Esophagus muscularis mucosa (tissue), 4 donors: Measurements from ENCODE around the gene MRLN.

Source experiments
- EP300 ChIP-seq: sonication (generic); formaldehyde crosslinking; IDR thresholded peaks from one replicate; pipeline ENCODE4 v1.6.1; 2017; ENCODE audit warnings: antibody characterized with exemption
- POLR2A ChIP-seq: fragments of 450-650 bp; IDR thresholded peaks from one replicate; pipeline ENCODE4 v1.6.1; 2017; ENCODE audit warnings: antibody characterized with exemption, moderate library complexity, mild to moderate bottlenecking, low read depth
- POLR2AphosphoS5 ChIP-seq, 2 donors: sonication (generic); formaldehyde crosslinking; IDR thresholded peaks; one replicate each; pipeline ENCODE4 v1.6.1; 2017; ENCODE audit warnings: antibody characterized with exemption in 2 of 2
- TF ChIP-seq, protein P1 (sequence below), 3 experiments: fragments of 200-600 bp in 2 of 3; fragments of 450-650 bp in 1 of 3; sonication (generic) in 2 of 3; IDR thresholded peaks; one replicate each; pipeline ENCODE4 v1.5.1; 2017 to 2019; ENCODE audit warnings: antibody characterized with exemption in 3 of 3, mild to moderate bottlenecking in 2 of 3, moderate library complexity in 1 of 3

DNA sequence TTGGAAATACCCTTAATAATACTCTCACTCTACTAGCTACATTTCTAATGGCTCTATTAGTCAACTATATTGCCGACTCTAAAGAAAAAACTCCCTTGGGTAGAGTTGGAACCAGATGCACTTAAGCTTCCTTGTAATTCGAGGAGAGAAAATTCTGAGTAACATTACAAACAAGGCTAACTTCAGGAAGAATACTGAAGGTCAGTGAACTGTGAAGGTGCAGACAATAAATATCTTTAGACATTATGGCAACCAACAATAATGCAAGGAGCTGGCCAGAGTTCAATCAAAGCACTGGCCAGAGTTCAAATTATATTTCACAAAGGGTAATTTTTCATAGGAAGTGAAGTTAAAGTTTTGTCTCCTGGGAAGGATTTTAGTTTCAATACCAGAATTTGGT, 40.7 kb upstream of the MRLN start:
- TF ChIP-seq, protein P1, sequence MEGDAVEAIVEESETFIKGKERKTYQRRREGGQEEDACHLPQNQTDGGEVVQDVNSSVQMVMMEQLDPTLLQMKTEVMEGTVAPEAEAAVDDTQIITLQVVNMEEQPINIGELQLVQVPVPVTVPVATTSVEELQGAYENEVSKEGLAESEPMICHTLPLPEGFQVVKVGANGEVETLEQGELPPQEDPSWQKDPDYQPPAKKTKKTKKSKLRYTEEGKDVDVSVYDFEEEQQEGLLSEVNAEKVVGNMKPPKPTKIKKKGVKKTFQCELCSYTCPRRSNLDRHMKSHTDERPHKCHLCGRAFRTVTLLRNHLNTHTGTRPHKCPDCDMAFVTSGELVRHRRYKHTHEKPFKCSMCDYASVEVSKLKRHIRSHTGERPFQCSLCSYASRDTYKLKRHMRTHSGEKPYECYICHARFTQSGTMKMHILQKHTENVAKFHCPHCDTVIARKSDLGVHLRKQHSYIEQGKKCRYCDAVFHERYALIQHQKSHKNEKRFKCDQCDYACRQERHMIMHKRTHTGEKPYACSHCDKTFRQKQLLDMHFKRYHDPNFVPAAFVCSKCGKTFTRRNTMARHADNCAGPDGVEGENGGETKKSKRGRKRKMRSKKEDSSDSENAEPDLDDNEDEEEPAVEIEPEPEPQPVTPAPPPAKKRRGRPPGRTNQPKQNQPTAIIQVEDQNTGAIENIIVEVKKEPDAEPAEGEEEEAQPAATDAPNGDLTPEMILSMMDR (IDR thresholded peaks at IDR 0.05) = no peak
- TF ChIP-seq POLR2AphosphoS5 (IDR thresholded peaks at IDR 0.05) (no peak), POLR2A (no peak), EP300 (no peak)
